HG02678 (cell line): ENCODE data around the gene UTS2R.

Experiments used
- ATAC-seq: cut with Tn5 transposase; IDR thresholded peaks from one replicate; pipeline ENCODE4 v1.9.1; 2021; ENCODE audit warnings: mild to moderate bottlenecking, moderate library complexity; ENCODE audit not compliant: unreplicated experiment

UTS2R gene

GRCh38 chr17:82371333-82372248 is at the start of gene UTS2R:
UTS2R (plus strand) TSS chr17:82371765; CDS start chr17:82374325, 2,560 bp downstream.
- no peak for ATAC-seq

DNA sequence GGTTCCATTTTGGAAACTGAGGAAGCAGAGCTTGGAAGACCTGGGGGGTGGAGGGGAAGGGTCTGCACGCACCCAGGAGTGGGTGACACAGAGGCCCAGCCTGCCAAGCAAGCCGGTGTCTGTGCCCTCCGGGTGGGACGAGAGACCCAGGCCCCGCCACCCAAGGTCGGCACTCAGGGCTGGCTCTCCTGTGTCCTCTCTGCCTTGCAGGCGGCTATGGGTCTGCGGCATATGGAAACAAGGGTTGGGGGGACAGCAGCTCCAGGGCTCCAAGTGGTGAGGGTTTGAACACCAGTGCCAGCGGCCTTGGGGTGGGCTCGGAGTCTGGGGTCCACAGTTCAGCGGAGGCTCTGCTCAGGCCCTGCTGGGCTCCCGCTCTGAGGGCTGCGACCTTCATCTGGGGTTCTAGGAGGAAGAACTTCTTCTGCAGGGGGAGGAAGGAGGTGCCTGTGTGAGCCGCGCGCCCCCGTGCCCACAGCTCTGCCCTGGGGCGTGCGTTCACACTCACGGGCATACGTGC is 49.6 kb upstream of the UTS2R start:
- no peak for ATAC-seq

GRCh38 chr17:82322526-82323453 is 48.8 kb upstream of the UTS2R start:
- no peak for ATAC-seq

DNA sequence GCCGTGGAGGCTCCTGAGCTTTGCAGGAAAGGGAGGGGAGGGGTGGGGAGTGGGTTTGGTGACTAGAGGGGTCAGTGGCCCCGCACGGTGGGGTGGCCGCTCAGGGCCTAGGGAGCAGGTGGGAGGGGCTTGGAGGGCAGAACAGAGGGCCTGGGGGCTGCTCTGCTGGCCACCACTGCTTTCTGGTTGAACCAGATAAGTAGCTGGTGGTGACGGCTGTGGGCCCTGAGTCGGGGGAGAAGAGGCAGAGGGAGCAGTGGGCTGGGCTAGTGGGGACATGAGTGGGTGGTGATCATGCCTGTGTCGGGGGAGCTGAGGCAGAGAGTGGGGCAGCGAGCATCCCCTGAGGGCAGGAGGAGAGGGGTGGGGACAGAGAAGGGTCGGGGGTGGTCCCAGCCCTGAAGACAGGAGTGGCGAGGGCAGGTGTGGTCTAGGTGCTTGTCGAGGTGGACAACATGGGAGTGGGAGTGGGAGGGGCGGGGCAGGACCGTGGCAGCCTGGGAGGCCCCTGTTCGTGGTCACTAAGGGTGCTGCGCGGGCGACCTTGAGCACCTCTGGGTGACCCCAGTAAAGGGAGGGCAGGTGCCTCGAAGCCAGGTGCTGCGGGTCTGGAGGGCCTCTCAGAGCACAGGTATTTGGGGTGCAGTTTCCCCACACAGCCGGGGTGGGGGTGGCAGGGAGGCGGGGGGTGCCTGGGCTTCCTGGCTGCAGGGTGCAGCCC is 47.9 kb upstream of the UTS2R start:
- no peak for ATAC-seq

DNA sequence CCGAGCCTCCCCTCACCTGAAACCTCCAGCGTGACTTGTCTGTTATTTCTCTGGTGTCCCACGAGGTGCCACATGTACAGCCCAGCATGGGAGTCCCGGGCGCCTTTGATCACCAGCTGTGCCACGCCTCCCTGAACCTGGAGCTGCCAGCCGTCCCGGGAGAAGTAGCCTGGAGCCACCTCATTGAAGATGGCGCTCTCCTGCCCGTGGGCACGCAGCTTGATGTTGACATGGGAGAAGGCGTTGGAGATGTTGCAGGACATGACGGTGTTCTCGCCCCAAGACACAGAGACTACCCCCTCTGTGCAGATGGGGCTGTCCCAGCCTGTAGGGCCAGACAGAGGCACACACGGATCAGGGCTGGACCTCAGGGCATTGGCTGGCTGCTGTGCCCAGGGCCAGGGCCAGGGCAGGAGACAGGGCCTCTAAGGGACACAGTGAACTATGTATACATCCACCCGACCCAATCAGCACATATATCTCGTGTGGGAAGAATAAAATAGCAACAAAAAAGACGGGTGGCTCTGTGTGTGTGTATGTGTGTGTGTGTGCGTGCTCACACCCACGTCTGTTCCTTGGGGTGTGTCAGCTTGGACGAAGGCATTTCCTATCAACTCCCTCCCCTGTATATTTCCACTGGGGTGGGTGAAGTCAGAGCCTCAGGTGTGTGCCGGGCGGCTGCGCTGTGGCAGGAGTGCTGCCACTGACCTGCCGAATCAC is 46.8 kb upstream of the UTS2R start:
- no peak for ATAC-seq

GRCh38 chr17:82325286-82326180 is 46.0 kb upstream of the UTS2R start:
- ATAC-seq: no peak

- ATAC-seq: no peak
Observed at GRCh38 chr17:82327289-82327688, 44.3 kb upstream of the UTS2R start.

GRCh38 chr17:82327757-82328140 is 43.8 kb upstream of the UTS2R start:
- ATAC-seq: no peak

DNA sequence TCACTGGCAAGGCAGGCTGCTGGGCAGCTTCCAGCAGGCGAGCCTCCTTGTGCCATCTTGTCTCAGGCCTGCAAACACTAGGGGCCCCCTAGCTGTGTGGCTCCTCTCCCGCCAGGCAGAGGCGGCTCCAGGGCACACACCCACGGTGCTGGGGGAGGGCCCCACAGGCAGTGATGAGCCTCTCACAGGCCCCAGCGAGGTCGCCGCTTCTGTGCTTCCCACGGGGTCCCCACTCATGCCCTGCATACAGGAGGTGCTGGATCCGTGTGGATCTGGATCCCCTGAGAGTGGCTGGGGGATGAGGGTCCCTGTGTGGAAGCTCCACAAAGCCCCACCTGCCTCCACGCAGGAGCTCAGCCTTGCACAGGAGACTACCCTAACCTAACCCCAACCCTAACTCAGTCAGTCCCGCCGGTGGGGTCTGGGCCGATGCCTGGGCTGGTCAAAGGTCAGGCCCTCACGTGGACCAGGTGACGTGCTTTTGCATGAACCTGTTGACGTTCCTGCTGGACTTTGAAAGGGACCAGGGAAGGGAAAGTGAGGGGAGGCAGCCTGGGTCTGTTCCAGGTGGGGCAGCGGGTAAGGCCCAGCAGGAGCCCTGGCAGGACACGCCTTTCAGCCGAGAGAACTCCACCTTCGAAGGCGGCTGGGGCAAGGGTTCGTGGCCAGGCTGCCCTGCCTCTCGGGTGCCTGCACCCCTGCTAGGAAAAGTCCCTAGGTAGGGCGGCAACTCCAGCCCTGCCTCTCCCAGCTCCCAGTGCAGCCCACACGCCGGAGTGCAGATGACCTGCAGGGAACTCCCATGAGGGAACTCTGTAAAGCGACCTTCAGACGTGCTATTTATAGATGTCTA is 43.2 kb upstream of the UTS2R start:
- no peak for ATAC-seq

- no peak for ATAC-seq
Observed at GRCh38 chr17:82328994-82329507, 42.5 kb upstream of the UTS2R start.

DNA sequence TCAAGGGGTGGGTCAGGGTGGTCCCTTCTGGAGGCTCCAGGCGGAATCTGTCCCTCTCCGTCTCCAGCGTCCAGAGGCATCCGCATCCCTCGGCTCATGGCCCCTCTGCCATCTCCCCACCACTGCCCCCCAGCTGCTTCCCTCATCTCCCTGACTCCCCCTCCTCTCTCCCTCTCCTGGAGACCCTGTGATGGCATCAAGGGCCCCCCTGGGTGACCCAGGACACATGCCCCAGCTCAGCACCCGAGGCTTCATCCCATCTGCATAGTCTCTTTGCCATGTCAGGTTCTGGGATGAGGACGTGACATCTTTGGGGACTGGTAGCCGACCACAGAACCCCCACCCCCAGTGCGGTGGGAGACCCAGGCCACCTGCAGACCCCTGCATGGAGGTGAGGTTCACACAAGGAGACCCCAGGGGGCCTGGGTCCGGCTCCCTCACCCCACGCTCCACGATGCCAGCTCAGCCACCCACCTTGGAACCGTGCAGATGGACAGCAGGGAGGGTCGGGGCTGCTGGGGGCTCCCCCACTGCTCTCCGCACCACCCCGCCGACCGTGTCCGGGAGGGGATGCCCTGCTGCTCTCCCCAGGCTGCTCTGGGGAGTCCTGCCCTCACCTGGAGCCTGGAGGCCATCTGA is 41.8 kb upstream of the UTS2R start:
- ATAC-seq: no peak

DNA sequence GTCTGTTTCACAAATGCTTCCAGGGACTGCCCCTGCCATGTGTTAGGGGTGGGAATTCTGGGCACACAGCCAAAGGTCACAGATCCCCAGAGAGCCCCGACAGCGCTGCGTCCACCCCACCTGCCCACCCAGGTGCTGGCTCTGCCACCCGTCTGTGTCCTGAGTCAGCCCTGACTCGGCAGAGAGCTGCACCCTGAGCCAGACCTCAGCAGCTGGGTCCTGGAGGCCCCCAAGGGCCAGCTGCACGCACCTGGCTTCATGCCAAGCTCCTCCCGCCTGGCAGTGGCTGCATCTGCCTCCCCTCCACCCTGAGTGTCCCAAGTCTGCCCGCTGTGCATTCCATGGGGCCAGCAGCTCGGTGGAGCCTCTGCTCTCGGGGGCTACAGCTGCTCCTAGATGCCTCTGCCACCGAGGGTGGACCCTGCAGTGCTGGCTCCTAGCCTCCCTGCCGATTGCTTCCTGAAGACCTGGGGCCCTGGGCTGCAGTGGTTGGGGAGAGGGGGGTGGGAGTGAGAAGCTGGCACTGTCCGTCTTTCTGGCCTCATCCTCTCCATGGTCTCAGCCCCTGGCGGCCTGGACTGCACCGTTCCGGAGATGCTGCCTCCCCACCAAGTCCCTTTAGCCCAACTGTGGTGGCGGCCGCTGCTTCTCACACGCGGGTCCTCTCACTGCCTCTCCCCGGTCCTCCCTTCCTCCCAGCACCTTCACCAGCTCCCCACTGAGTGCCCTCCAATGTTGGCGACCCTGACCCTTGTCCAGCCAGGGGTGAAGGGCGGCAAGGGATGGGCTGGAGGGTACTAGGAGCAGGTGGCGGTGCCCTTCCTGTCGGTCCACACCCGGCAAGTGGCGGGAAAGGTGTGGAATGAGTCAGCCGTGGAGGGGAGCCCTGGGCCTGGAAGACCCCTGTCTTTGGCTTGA is 41.0 kb upstream of the UTS2R start:
- ATAC-seq: no peak

DNA sequence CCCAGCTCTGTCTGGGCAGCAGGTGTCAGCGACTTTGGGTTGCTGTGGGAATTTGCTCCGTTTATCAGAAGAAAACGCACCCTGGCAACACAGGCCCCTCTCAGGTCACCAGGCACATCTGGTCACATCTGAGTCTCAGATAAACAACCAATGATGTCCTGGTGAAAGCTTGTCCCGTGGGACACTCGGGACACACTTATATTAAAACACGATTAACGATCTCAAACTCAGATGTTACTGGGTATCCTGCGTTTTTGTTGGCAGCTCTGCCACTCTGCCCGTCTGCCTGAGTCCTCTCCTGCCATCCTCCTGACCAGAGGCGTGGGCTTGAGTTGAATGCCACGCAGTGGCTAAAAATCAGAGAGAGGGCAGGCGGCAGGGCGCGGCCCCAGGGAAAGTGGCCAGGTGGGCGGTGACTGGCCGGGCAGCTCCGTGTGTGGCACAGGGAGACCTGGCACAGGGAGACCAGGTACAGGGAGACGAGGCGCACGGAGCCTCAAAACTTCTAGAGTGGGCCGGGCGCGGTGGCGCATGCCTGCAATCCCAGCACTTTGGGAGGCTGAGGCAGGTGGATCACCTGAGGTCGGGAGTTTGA is 40.1 kb upstream of the UTS2R start:
- ATAC-seq: no peak

GRCh38 chr17:82332669-82333278 is 38.8 kb upstream of the UTS2R start:
- ATAC-seq: no peak

DNA sequence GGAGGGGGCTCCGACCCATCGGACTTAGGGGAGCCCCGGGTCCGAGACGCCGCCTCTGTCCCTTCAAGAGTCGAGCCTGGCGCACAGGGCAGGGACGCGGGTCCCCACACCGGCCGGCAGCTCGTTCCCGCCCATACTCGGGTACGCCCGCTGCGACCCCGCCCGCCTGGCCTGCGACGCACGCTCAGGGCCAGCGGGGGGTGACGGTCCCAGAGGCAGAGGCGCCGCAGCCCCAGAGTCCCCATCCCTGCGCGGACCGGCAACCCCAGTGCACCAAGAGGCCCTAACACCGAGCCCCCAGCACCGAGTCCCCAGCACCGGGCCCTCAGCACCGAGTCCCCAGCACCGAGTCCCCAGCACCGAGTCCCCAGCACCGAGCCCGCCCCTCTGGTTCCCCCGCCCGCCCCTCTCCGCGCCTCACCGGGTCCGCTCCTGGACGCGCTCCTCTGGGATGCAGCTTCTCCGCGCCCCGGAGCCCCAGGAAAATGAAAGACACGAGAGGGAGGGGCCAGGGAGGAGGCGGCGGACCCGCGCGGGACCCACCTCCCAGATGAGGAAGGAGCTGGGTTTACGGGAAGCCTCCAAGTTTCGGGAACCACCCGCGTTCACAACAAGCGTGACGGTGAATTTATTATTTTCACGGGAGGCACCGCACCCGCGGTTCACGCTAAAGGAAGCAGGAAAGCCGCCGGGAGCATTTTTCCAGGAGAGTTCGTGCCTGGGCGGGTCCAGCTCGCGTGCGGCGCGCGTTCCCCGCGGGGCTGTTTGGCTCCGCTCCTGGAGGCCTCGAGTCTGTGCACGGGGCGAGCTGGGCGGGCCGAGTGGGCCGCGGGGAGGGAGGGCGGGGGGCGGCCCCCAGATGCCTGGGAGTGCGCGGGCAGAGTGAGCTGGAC is 38.0 kb upstream of the UTS2R start, which contains the start of gene SECTM1:
TSS of gene SECTM1 (minus strand) at position 488 of the 893 bp plus-strand sequence. CDS start 6,526 bp downstream, outside the sequence.
- ATAC-seq: no peak
